ENCODE results near the gene PPM1K. TPM values are rescaled to one million over a fixed set of nuclear protein-coding genes. Genes with fewer than 3 reads are reported as not detected.

Gene PPM1K
- polyA plus RNA-seq, 1 donor from 2014 or later = 177 TPM

DNA sequence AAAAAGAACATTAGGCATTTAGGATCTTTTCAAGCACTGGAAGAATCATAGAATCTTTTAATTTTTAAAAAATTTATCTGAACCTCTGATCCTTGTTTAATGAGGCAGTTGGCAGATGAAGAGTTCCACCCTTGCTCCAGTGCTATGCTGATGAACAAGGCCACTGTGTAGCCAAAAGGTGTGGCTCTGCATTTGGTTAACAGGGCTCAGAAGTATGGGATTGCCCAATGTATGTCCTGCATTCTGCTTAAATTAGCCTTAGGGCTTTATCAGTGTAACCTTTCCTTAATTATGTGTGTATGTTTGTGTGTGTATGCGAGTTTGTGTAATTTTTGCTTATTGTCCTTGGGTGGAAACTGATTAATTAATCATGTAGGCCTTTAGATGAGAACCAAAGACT is 43.3 kb upstream of the PPM1K start:
- Histone ChIP-seq H3K79me2 (replicated peaks; ENCODE audit: insufficient read depth, low read length) (no peaks in the 10 kb centered on the region), H3K9me2 (ENCODE audit: insufficient read depth, low read length) (no peaks in the 10 kb centered on the region), H3K4me3 (ENCODE audit: low read length) (no peak overlapping the region), H3K9me3 (ENCODE audit: low read length) (no peaks in the 10 kb centered on the region), H3F3A (ENCODE audit: insufficient read depth, low read length, poor library complexity, severe bottlenecking) (no peaks in the 10 kb centered on the region), H3K27ac (ENCODE audit: low read length) (no peak overlapping the region), H2AFZ (ENCODE audit: low read depth, low read length) (no peak overlapping the region), H3K36me3 (ENCODE audit: insufficient read depth, low read length) (no peaks in the 10 kb centered on the region), H3K9ac (ENCODE audit: low read length) (no peak overlapping the region), H3K4me2 (ENCODE audit: low read length) (no peak overlapping the region), H4K20me1 (ENCODE audit: insufficient read depth) (no peaks in the 10 kb centered on the region), H3K27me3 (ENCODE audit: insufficient read depth, low read depth, low read length) (no peaks in the 10 kb centered on the region)
- no peak for TF ChIP-seq POLR2AphosphoS5 (IDR thresholded peaks at IDR 0.05)
- no peak for TF ChIP-seq RAD21 (conservative IDR thresholded peaks at IDR 0.05)
- TF ChIP-seq EZH2 (IDR thresholded peaks at IDR 0.05; ENCODE audit: borderline replicate concordance, insufficient read depth, low read length, poor library complexity, severe bottlenecking) = no peak
- TF ChIP-seq REST (IDR thresholded peaks at IDR 0.05; ENCODE audit: borderline replicate concordance) = no peak
- TF ChIP-seq SMC3 (conservative IDR thresholded peaks at IDR 0.05; ENCODE audit: poor library complexity) = no peak
- no peak for TF ChIP-seq EP300 (conservative IDR thresholded peaks at IDR 0.05; ENCODE audit: poor library complexity, severe bottlenecking)
- no peak for TF ChIP-seq TAF1 (IDR thresholded peaks at IDR 0.05; ENCODE audit: low read depth)
- TF ChIP-seq, protein P1, sequence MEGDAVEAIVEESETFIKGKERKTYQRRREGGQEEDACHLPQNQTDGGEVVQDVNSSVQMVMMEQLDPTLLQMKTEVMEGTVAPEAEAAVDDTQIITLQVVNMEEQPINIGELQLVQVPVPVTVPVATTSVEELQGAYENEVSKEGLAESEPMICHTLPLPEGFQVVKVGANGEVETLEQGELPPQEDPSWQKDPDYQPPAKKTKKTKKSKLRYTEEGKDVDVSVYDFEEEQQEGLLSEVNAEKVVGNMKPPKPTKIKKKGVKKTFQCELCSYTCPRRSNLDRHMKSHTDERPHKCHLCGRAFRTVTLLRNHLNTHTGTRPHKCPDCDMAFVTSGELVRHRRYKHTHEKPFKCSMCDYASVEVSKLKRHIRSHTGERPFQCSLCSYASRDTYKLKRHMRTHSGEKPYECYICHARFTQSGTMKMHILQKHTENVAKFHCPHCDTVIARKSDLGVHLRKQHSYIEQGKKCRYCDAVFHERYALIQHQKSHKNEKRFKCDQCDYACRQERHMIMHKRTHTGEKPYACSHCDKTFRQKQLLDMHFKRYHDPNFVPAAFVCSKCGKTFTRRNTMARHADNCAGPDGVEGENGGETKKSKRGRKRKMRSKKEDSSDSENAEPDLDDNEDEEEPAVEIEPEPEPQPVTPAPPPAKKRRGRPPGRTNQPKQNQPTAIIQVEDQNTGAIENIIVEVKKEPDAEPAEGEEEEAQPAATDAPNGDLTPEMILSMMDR (IDR thresholded peaks at IDR 0.05; ENCODE audit: poor library complexity, severe bottlenecking) = no peak
- TF ChIP-seq MXI1 (conservative IDR thresholded peaks at IDR 0.05; ENCODE audit: poor library complexity, severe bottlenecking) = no peak

- Histone ChIP-seq H3K36me3 (ENCODE audit: insufficient read depth, low read length) (no peaks in the 10 kb centered on the region), H3K9me3 (ENCODE audit: low read length) (no peaks in the 10 kb centered on the region), H3K9ac (ENCODE audit: low read length) (no peak overlapping the region), H4K20me1 (ENCODE audit: insufficient read depth) (no peaks in the 10 kb centered on the region), H3K4me3 (ENCODE audit: low read length) (no peak overlapping the region), H3F3A (ENCODE audit: insufficient read depth, low read length, poor library complexity, severe bottlenecking) (no peaks in the 10 kb centered on the region), H3K27ac (ENCODE audit: low read length) (no peak overlapping the region), H3K27me3 (ENCODE audit: insufficient read depth, low read depth, low read length) (no peaks in the 10 kb centered on the region), H3K9me2 (ENCODE audit: insufficient read depth, low read length) (no peaks in the 10 kb centered on the region), H2AFZ (ENCODE audit: low read depth, low read length) (no peak overlapping the region), H3K4me2 (ENCODE audit: low read length) (no peak overlapping the region), H3K79me2 (replicated peaks; ENCODE audit: insufficient read depth, low read length) (no peaks in the 10 kb centered on the region)
- TF ChIP-seq POLR2AphosphoS5 (IDR thresholded peaks at IDR 0.05) = no peak
- TF ChIP-seq REST (IDR thresholded peaks at IDR 0.05; ENCODE audit: borderline replicate concordance) = no peak
- TF ChIP-seq, protein P1 (IDR thresholded peaks at IDR 0.05; ENCODE audit: poor library complexity, severe bottlenecking) = no peak
- TF ChIP-seq RAD21 (conservative IDR thresholded peaks at IDR 0.05) = no peak
- TF ChIP-seq MXI1 (conservative IDR thresholded peaks at IDR 0.05; ENCODE audit: poor library complexity, severe bottlenecking) = no peak
- no peak for TF ChIP-seq TAF1 (IDR thresholded peaks at IDR 0.05; ENCODE audit: low read depth)
- no peak for TF ChIP-seq EP300 (conservative IDR thresholded peaks at IDR 0.05; ENCODE audit: poor library complexity, severe bottlenecking)
Measured at GRCh38 chr4:88320780-88321373, 36.5 kb upstream of the PPM1K start.
